ENCODE measurements around the gene LCLAT1. TPM values are rescaled to one million over a fixed set of nuclear protein-coding genes. Genes with fewer than 3 reads are reported as not detected.

Gene LCLAT1
- total RNA-seq, 2 donors from 2014 or later, result 30.2 to 34.2 TPM

DNA sequence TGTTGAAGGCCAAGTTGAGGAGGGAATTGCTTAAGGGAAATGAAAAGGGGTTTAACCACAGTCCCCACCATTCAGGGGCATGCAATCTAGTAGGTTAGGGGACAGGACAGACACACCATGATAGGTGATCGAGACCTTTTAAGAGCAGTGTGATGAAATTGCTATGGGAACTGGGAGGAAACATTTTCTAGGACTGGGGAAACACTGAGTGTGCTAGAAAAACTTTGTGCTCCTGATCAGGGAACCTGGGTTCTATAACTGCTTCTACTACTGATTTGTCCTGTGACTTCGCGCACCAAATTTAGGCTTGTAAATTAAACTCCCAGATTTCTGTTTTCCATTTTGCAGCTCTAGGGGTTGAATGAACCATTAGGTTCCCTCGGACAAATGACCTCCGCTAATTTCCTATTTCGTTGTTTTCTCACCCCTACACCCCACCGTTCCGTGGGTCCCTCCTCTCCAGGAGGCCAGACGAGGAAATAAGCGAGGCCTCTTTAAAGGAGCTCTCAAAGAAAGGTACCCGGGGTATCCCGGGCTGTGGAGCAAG lies 371 bp upstream of the LCLAT1 start:
- Mint-ChIP-seq H3K36me3 (ENCODE audit: low read depth) (no peaks in the 10 kb centered on the region), H3K27ac (peak overlapping the region; percentile 98), H3K4me1 (peaks cover 10% of the 10 kb centered on the region), H3K27me3 (ENCODE audit: insufficient read depth) (peaks cover 8% of the 10 kb centered on the region), H3K9me3 (no peaks in the 10 kb centered on the region), H3K4me3 (peak overlapping the region; percentile 85)
- 18 to 27% methylated on average over 7 to 12 of the region's 12 CpGs for WGBS, 2 experiments (ENCODE audit: insufficient coverage in 1 of 2, insufficient read length in 1 of 2)
- H3K27me3 ChIP-seq (ENCODE audit: control insufficient read depth, insufficient read depth, low read length, poor library complexity, severe bottlenecking), result no peaks in the 10 kb centered on the region
- peaks cover 6% of the 10 kb centered on the region for H3K4me1 ChIP-seq (ENCODE audit: control insufficient read depth, insufficient read depth, low read length)
- H3K4me3 ChIP-seq (ENCODE audit: low read length), result peak overlapping the region; percentile 86
- TF ChIP-seq, protein P1, sequence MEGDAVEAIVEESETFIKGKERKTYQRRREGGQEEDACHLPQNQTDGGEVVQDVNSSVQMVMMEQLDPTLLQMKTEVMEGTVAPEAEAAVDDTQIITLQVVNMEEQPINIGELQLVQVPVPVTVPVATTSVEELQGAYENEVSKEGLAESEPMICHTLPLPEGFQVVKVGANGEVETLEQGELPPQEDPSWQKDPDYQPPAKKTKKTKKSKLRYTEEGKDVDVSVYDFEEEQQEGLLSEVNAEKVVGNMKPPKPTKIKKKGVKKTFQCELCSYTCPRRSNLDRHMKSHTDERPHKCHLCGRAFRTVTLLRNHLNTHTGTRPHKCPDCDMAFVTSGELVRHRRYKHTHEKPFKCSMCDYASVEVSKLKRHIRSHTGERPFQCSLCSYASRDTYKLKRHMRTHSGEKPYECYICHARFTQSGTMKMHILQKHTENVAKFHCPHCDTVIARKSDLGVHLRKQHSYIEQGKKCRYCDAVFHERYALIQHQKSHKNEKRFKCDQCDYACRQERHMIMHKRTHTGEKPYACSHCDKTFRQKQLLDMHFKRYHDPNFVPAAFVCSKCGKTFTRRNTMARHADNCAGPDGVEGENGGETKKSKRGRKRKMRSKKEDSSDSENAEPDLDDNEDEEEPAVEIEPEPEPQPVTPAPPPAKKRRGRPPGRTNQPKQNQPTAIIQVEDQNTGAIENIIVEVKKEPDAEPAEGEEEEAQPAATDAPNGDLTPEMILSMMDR (conservative IDR thresholded peaks at IDR 0.05), result no peak
- no peaks in the 10 kb centered on the region for H3K9me3 ChIP-seq (ENCODE audit: control insufficient read depth, low read length)
- no peak overlapping the region for H3K27ac ChIP-seq (ENCODE audit: low read depth, low read length)
- peak overlapping the region; percentile 85 for H3K9ac ChIP-seq (ENCODE audit: extremely low read depth, low read length, poor library complexity, severe bottlenecking)
- DNase-seq, result no peak
- H3K36me3 ChIP-seq (ENCODE audit: control insufficient read depth, insufficient read depth, low read length), result no peaks in the 10 kb centered on the region

- Mint-ChIP-seq H3K9me3 (no peaks in the 10 kb centered on the region), H3K4me3 (peak overlapping the region; percentile 85), H3K36me3 (ENCODE audit: low read depth) (no peaks in the 10 kb centered on the region), H3K27ac (no peak overlapping the region), H3K27me3 (ENCODE audit: insufficient read depth) (peaks cover 8% of the 10 kb centered on the region), H3K4me1 (peaks cover 17% of the 10 kb centered on the region)
- no peaks in the 10 kb centered on the region for H3K9me3 ChIP-seq (ENCODE audit: control insufficient read depth, low read length)
- H3K4me3 ChIP-seq (ENCODE audit: low read length), result peak overlapping the region; percentile 86
- TF ChIP-seq, protein P1 (conservative IDR thresholded peaks at IDR 0.05), result no peak
- H3K36me3 ChIP-seq (ENCODE audit: control insufficient read depth, insufficient read depth, low read length), result no peaks in the 10 kb centered on the region
- H3K4me1 ChIP-seq (ENCODE audit: control insufficient read depth, insufficient read depth, low read length), result peaks cover 3% of the 10 kb centered on the region
- 90% methylated on average over 4 of the region's 4 CpGs for WGBS, 2 experiments (ENCODE audit: insufficient coverage in 1 of 2, insufficient read length in 1 of 2)
- no peak overlapping the region for H3K27ac ChIP-seq (ENCODE audit: low read depth, low read length)
- no peak for DNase-seq
- H3K27me3 ChIP-seq (ENCODE audit: control insufficient read depth, insufficient read depth, low read length, poor library complexity, severe bottlenecking), result no peaks in the 10 kb centered on the region
- no peak overlapping the region for H3K9ac ChIP-seq (ENCODE audit: extremely low read depth, low read length, poor library complexity, severe bottlenecking)
These were observed 1.3 kb downstream of the LCLAT1 start for GRCh38 chr2:30448308-30448707.

- Histone ChIP-seq H3K4me1 (ENCODE audit: control insufficient read depth, insufficient read depth, low read length) (no peaks in the 10 kb centered on the region), H3K9me3 (ENCODE audit: control insufficient read depth, low read length) (no peaks in the 10 kb centered on the region), H3K4me3 (ENCODE audit: low read length) (peak overlapping the region; percentile 86), H3K27me3 (ENCODE audit: control insufficient read depth, insufficient read depth, low read length, poor library complexity, severe bottlenecking) (no peaks in the 10 kb centered on the region), H3K9ac (ENCODE audit: extremely low read depth, low read length, poor library complexity, severe bottlenecking) (no peak overlapping the region), H3K36me3 (ENCODE audit: control insufficient read depth, insufficient read depth, low read length) (no peaks in the 10 kb centered on the region), H3K27ac (ENCODE audit: low read depth, low read length) (no peak overlapping the region)
- DNase-seq, result no peak
- H3K27ac Mint-ChIP-seq, result no peak overlapping the region
- H3K27me3 Mint-ChIP-seq (ENCODE audit: insufficient read depth), result peaks cover 7% of the 10 kb centered on the region
- WGBS, 2 experiments (ENCODE audit: insufficient coverage in 1 of 2, insufficient read length in 1 of 2), result 82 to 90% methylated on average over 2 of the region's 2 CpGs
- H3K9me3 Mint-ChIP-seq, result no peaks in the 10 kb centered on the region
- peaks cover 17% of the 10 kb centered on the region for H3K4me1 Mint-ChIP-seq
- TF ChIP-seq, protein P1 (conservative IDR thresholded peaks at IDR 0.05), result no peak
- H3K36me3 Mint-ChIP-seq (ENCODE audit: low read depth), result no peaks in the 10 kb centered on the region
- H3K4me3 Mint-ChIP-seq, result peak overlapping the region; percentile 85
These were observed 1.8 kb downstream of the LCLAT1 start for GRCh38 chr2:30448866-30449265.

Data from endodermal cell (in vitro differentiated cells).